ENCODE measurements around the gene ARHGAP26. TPM values are rescaled to one million over a fixed set of nuclear protein-coding genes. Genes with fewer than 3 reads are reported as not detected.
A peak's percentile ranks its signal among the peaks of the same experiment; 100 is the strongest.
"Not testable (repeated sequence)": the region's sequence is repeated elsewhere in the genome, so short reads cannot be mapped to it uniquely, and the experiment has no call there.

ARHGAP26 gene
- polyA plus RNA-seq, 1 donor from 2014 or later, result 1.6 TPM

- Mint-ChIP-seq H3K36me3 (peaks cover 2% of the 10 kb centered on the region), H3K9me3 (no peaks in the 10 kb centered on the region), H3K4me3 (no peak overlapping the region), H3K4me1 (no peaks in the 10 kb centered on the region), H3K27ac (no peak overlapping the region), H3K27me3 (no peaks in the 10 kb centered on the region)
Observed at GRCh38 chr5:143078971-143079370, 308.8 kb downstream of the ARHGAP26 start.

GRCh38 chr5:143080407-143080806 lies 310.2 kb downstream of the ARHGAP26 start:
- no peak overlapping the region for H3K4me3 Mint-ChIP-seq
- H3K9me3 Mint-ChIP-seq, result peaks cover 0 to 1% (median 0%) of the 10 kb centered on the region in 3 donors

GRCh38 chr5:143080982-143081381 lies 310.8 kb downstream of the ARHGAP26 start:
- Mint-ChIP-seq H3K27ac (peak overlapping the region in 1 of 3 donors; percentile 18), H3K4me3 (no peak overlapping the region), H3K4me1 (no peaks in the 10 kb centered on the region), H3K27me3 (no peaks in the 10 kb centered on the region), H3K9me3 (peaks cover 0 to 1% (median 0%) of the 10 kb centered on the region in 3 donors), H3K36me3 (peaks cover 6% of the 10 kb centered on the region)

More at GRCh38 chr5:143080407-143080806, 310.2 kb downstream of the ARHGAP26 start:
- no peaks in the 10 kb centered on the region for H3K27me3 Mint-ChIP-seq
- peak overlapping the region in 1 of 3 donors; percentile 18 for H3K27ac Mint-ChIP-seq
- peaks cover 6% of the 10 kb centered on the region for H3K36me3 Mint-ChIP-seq
- H3K4me1 Mint-ChIP-seq, result no peaks in the 10 kb centered on the region

- Mint-ChIP-seq H3K27ac (no peak overlapping the region), H3K4me3 (no peak overlapping the region), H3K36me3 (peaks cover 6% of the 10 kb centered on the region), H3K9me3 (peaks cover 0 to 1% (median 0%) of the 10 kb centered on the region in 3 donors), H3K27me3 (no peaks in the 10 kb centered on the region), H3K4me1 (no peaks in the 10 kb centered on the region)
Observed at GRCh38 chr5:143083006-143083405, 312.8 kb downstream of the ARHGAP26 start.

- Mint-ChIP-seq H3K4me3 (no peak overlapping the region), H3K27ac (no peak overlapping the region), H3K36me3 (peaks cover 12% of the 10 kb centered on the region), H3K4me1 (no peaks in the 10 kb centered on the region), H3K9me3 (peaks cover 0 to 1% (median 0%) of the 10 kb centered on the region in 3 donors), H3K27me3 (no peaks in the 10 kb centered on the region)
Observed at GRCh38 chr5:143084407-143084806, 314.2 kb downstream of the ARHGAP26 start.

- Mint-ChIP-seq H3K4me1 (no peaks in the 10 kb centered on the region), H3K4me3 (no peak overlapping the region), H3K9me3 (peaks cover 0 to 1% (median 0%) of the 10 kb centered on the region in 3 donors), H3K36me3 (peaks cover 12% of the 10 kb centered on the region), H3K27ac (peak overlapping the region in 1 of 3 donors; percentile 96), H3K27me3 (no peaks in the 10 kb centered on the region)
Observed at GRCh38 chr5:143085319-143085917, 315.2 kb downstream of the ARHGAP26 start.

GRCh38 chr5:143086546-143086907 lies 316.4 kb downstream of the ARHGAP26 start:
- peaks cover 0 to 1% (median 0%) of the 10 kb centered on the region in 3 donors for H3K9me3 Mint-ChIP-seq
- H3K4me3 Mint-ChIP-seq, result no peak overlapping the region
- H3K4me1 Mint-ChIP-seq, result no peaks in the 10 kb centered on the region
- no peaks in the 10 kb centered on the region for H3K27me3 Mint-ChIP-seq
- H3K36me3 Mint-ChIP-seq, result peaks cover 12% of the 10 kb centered on the region
- H3K27ac Mint-ChIP-seq, result no peak overlapping the region

- Mint-ChIP-seq H3K9me3 (peaks cover 0 to 1% (median 0%) of the 10 kb centered on the region in 3 donors), H3K4me1 (no peaks in the 10 kb centered on the region), H3K27me3 (no peaks in the 10 kb centered on the region), H3K36me3 (peaks cover 12% of the 10 kb centered on the region), H3K4me3 (no peak overlapping the region), H3K27ac (no peak overlapping the region)
Observed at GRCh38 chr5:143086908-143087637, 316.9 kb downstream of the ARHGAP26 start.

- not testable (repeated sequence) for H3K27me3 Mint-ChIP-seq, H3K27ac Mint-ChIP-seq, H3K4me1 Mint-ChIP-seq, H3K9me3 Mint-ChIP-seq
- Mint-ChIP-seq H3K4me3 (peak overlapping the region in 1 of 4 donors; percentile 54), H3K36me3 (peaks cover 11% of the 10 kb centered on the region)
Observed at GRCh38 chr5:143088702-143089101, 318.5 kb downstream of the ARHGAP26 start.

GRCh38 chr5:143090044-143090443 lies 319.9 kb downstream of the ARHGAP26 start:
- peaks cover 10% of the 10 kb centered on the region for H3K36me3 Mint-ChIP-seq
- H3K27me3 Mint-ChIP-seq, H3K4me3 Mint-ChIP-seq, H3K27ac Mint-ChIP-seq, H3K9me3 Mint-ChIP-seq, H3K4me1 Mint-ChIP-seq: not testable (repeated sequence)

GRCh38 chr5:143092711-143093451 lies 322.7 kb downstream of the ARHGAP26 start:
- H3K36me3 Mint-ChIP-seq, H3K4me1 Mint-ChIP-seq: not testable (repeated sequence)

GRCh38 chr5:143093452-143094086 lies 323.4 kb downstream of the ARHGAP26 start:
- H3K27ac Mint-ChIP-seq, result no peak overlapping the region
- peaks cover 0 to 7% (median 0%) of the 10 kb centered on the region in 3 donors for H3K4me1 Mint-ChIP-seq
- H3K27me3 Mint-ChIP-seq, result no peaks in the 10 kb centered on the region
- H3K9me3 Mint-ChIP-seq, result no peaks in the 10 kb centered on the region
- H3K4me3 Mint-ChIP-seq, result no peak overlapping the region
- peaks cover 8% of the 10 kb centered on the region for H3K36me3 Mint-ChIP-seq

More at GRCh38 chr5:143092711-143093451, 322.7 kb downstream of the ARHGAP26 start:
- not testable (repeated sequence) for H3K4me3 Mint-ChIP-seq, H3K9me3 Mint-ChIP-seq, H3K27ac Mint-ChIP-seq, H3K27me3 Mint-ChIP-seq

- Mint-ChIP-seq H3K36me3 (peaks cover 3% of the 10 kb centered on the region), H3K9me3 (no peaks in the 10 kb centered on the region), H3K4me1 (peaks cover 0 to 7% (median 0%) of the 10 kb centered on the region in 3 donors), H3K27me3 (no peaks in the 10 kb centered on the region), H3K27ac (no peak overlapping the region), H3K4me3 (peak overlapping the region in 1 of 4 donors; percentile 71)
Observed at GRCh38 chr5:143094087-143094521, 323.9 kb downstream of the ARHGAP26 start.

- H3K27me3 Mint-ChIP-seq, result not testable (repeated sequence)
Observed at GRCh38 chr5:143094608-143095007, 324.4 kb downstream of the ARHGAP26 start.

GRCh38 chr5:143101121-143101520 lies 330.9 kb downstream of the ARHGAP26 start:
- Mint-ChIP-seq H3K27ac (peak overlapping the region in 1 of 3 donors; percentile 25), H3K9me3 (no peaks in the 10 kb centered on the region), H3K4me3 (peak overlapping the region in 1 of 4 donors; percentile 50), H3K4me1 (peaks cover 2 to 12% (median 9%) of the 10 kb centered on the region in 3 donors), H3K36me3 (peaks cover 9% of the 10 kb centered on the region), H3K27me3 (no peaks in the 10 kb centered on the region)

More at GRCh38 chr5:143094608-143095007, 324.4 kb downstream of the ARHGAP26 start:
- H3K4me1 Mint-ChIP-seq, H3K27ac Mint-ChIP-seq, H3K9me3 Mint-ChIP-seq, H3K4me3 Mint-ChIP-seq, H3K36me3 Mint-ChIP-seq: not testable (repeated sequence)

Measured in IgD-negative memory B cell (primary cell).